Activated naive CD4-positive, alpha-beta T cell treated with anti-CD3 and anti-CD28 coated beads, Interleukin-2, amount 50 U/mL, for 72 hours (primary cell): ENCODE results near the gene HERC4. TPM values are rescaled to one million over a fixed set of nuclear protein-coding genes. Genes with fewer than 3 reads are reported as not detected.

Source experiments
- ATAC-seq, 2 donors: fragments of 150-1000 bp; cut with Tn5 transposase; 2 replicates each; pipeline ENCODE4 v1.10.0; 2021; ENCODE audit warnings: mild to moderate bottlenecking in 2 of 2, moderate library complexity in 2 of 2
- DNase-seq, 2 donors: peaks; one replicate each; pipeline ENCODE4 v3.0.0; 2021 to 2022; ENCODE audit warnings: low spot score in 2 of 2
- H3K27ac Mint-ChIP-seq, 2 donors: one replicate each; pipeline ENCODE4 v1.8.0; 2022; ENCODE audit warnings: mild to moderate bottlenecking in 2 of 2, mixed read lengths in 2 of 2
- H3K36me3 Mint-ChIP-seq, 2 donors: one replicate each; pipeline ENCODE4 v1.8.0; 2022; ENCODE audit warnings: mixed read lengths in 2 of 2
- H3K9me3 Mint-ChIP-seq, 2 donors: one replicate each; pipeline ENCODE4 v1.8.0; 2022; ENCODE audit warnings: mixed read lengths in 2 of 2
- total RNA-seq, 2 donors: library from RNA; stranded (reverse); gene quantifications; one replicate each; pipeline ENCODE4 v1.2.3, GENCODE V29; 2022

The HERC4 gene
- 10 to 100 TPM; 55.8 to 79.4 TPM for total RNA-seq

GRCh38 chr10:68074775-68075549 is at the start of gene HERC4:
Gene HERC4, minus strand, starts transcription at chr10:68075283. Its CDS starts 2,175 bp downstream, at chr10:68073108.
- H3K36me3 Mint-ChIP-seq = peaks cover 20 to 33% of the 10 kb centered on the region in 2 donors
- ATAC-seq = peak; percentile 90 to 92
- peak within 1 kb of the TSS; percentile 95 to 98 for H3K27ac Mint-ChIP-seq
- DNase-seq = peak; percentile 82 to 89
- no peaks in the 10 kb centered on the region for H3K9me3 Mint-ChIP-seq

GRCh38 chr10:68124718-68125117 is 49.6 kb upstream of the HERC4 start:
- no peak overlapping the region for H3K27ac Mint-ChIP-seq
- ATAC-seq (no peak), DNase-seq (no peak)

GRCh38 chr10:68121852-68122251 is 46.8 kb upstream of the HERC4 start:
- H3K9me3 Mint-ChIP-seq = no peaks in the 10 kb centered on the region
- no peak for DNase-seq
- H3K27ac Mint-ChIP-seq = no peak overlapping the region
- no peaks in the 10 kb centered on the region for H3K36me3 Mint-ChIP-seq
- no peak for ATAC-seq

More at GRCh38 chr10:68124718-68125117, 49.6 kb upstream of the HERC4 start:
- no peaks in the 10 kb centered on the region for H3K9me3 Mint-ChIP-seq
- H3K36me3 Mint-ChIP-seq = no peaks in the 10 kb centered on the region

GRCh38 chr10:68121020-68121743 is 46.1 kb upstream of the HERC4 start:
- ATAC-seq = no peak
- DNase-seq = no peak
- Mint-ChIP-seq H3K9me3 (no peaks in the 10 kb centered on the region), H3K27ac (no peak overlapping the region), H3K36me3 (no peaks in the 10 kb centered on the region)

GRCh38 chr10:68118657-68119056 is 43.6 kb upstream of the HERC4 start:
- Mint-ChIP-seq H3K9me3 (no peaks in the 10 kb centered on the region), H3K36me3 (no peaks in the 10 kb centered on the region), H3K27ac (no peak overlapping the region)
- DNase-seq = no peak
- no peak for ATAC-seq

- DNase-seq (no peak), ATAC-seq (no peak)
- Mint-ChIP-seq H3K27ac (no peak overlapping the region), H3K9me3 (no peaks in the 10 kb centered on the region), H3K36me3 (no peaks in the 10 kb centered on the region)
These were observed 37.8 kb upstream of the HERC4 start for GRCh38 chr10:68112837-68113236.

- DNase-seq = no peak
- Mint-ChIP-seq H3K36me3 (no peaks in the 10 kb centered on the region), H3K27ac (peak overlapping the region in 1 of 2 donors; percentile 36), H3K9me3 (no peaks in the 10 kb centered on the region)
- ATAC-seq = no peak
These were observed 36.5 kb upstream of the HERC4 start for GRCh38 chr10:68111584-68111983.

- H3K36me3 Mint-ChIP-seq = no peaks in the 10 kb centered on the region
- no peak overlapping the region for H3K27ac Mint-ChIP-seq
- ATAC-seq (no peak), DNase-seq (no peak)
- H3K9me3 Mint-ChIP-seq = no peaks in the 10 kb centered on the region
These were observed 34.9 kb upstream of the HERC4 start for GRCh38 chr10:68110027-68110426.

GRCh38 chr10:68109331-68109730 is 34.2 kb upstream of the HERC4 start, which contains the start of gene MYPN:
Gene MYPN, plus strand, starts transcription at chr10:68109488. Its CDS starts 11,951 bp downstream, at chr10:68121439.
- no peaks in the 10 kb centered on the region for H3K36me3 Mint-ChIP-seq
- DNase-seq (no peak), ATAC-seq (no peak)
- no peak within 1 kb of the TSS for H3K27ac Mint-ChIP-seq
- no peaks in the 10 kb centered on the region for H3K9me3 Mint-ChIP-seq

GRCh38 chr10:68108653-68109052 is 33.6 kb upstream of the HERC4 start:
- ATAC-seq (no peak), DNase-seq (no peak)
- H3K9me3 Mint-ChIP-seq = no peaks in the 10 kb centered on the region
- H3K36me3 Mint-ChIP-seq = no peaks in the 10 kb centered on the region
- no peak overlapping the region for H3K27ac Mint-ChIP-seq

GRCh38 chr10:68108051-68108450 is 33.0 kb upstream of the HERC4 start:
- no peak overlapping the region for H3K27ac Mint-ChIP-seq
- H3K9me3 Mint-ChIP-seq = no peaks in the 10 kb centered on the region
- ATAC-seq (no peak), DNase-seq (no peak)
- H3K36me3 Mint-ChIP-seq = no peaks in the 10 kb centered on the region

GRCh38 chr10:68107651-68108050 is 32.6 kb upstream of the HERC4 start:
- ATAC-seq (no peak), DNase-seq (no peak)
- Mint-ChIP-seq H3K27ac (no peak overlapping the region), H3K9me3 (no peaks in the 10 kb centered on the region), H3K36me3 (no peaks in the 10 kb centered on the region)

GRCh38 chr10:68106656-68107055 is 31.6 kb upstream of the HERC4 start:
- no peak for DNase-seq
- H3K9me3 Mint-ChIP-seq = no peaks in the 10 kb centered on the region
- no peak for ATAC-seq
- no peak overlapping the region for H3K27ac Mint-ChIP-seq
- H3K36me3 Mint-ChIP-seq = no peaks in the 10 kb centered on the region

- Mint-ChIP-seq H3K36me3 (no peaks in the 10 kb centered on the region), H3K9me3 (no peaks in the 10 kb centered on the region), H3K27ac (no peak overlapping the region)
- DNase-seq (no peak), ATAC-seq (no peak)
These were observed 30.7 kb upstream of the HERC4 start for GRCh38 chr10:68105820-68106219.

GRCh38 chr10:68103901-68104300 is 28.8 kb upstream of the HERC4 start:
- H3K9me3 Mint-ChIP-seq = no peaks in the 10 kb centered on the region
- no peak for ATAC-seq
- DNase-seq = no peak
- no peak overlapping the region for H3K27ac Mint-ChIP-seq
- H3K36me3 Mint-ChIP-seq = no peaks in the 10 kb centered on the region

GRCh38 chr10:68103261-68103878 is 28.3 kb upstream of the HERC4 start:
- Mint-ChIP-seq H3K27ac (no peak overlapping the region), H3K36me3 (no peaks in the 10 kb centered on the region), H3K9me3 (no peaks in the 10 kb centered on the region)
- ATAC-seq = no peak
- DNase-seq = no peak

GRCh38 chr10:68101066-68101465 is 26.0 kb upstream of the HERC4 start:
- Mint-ChIP-seq H3K9me3 (no peaks in the 10 kb centered on the region), H3K27ac (no peak overlapping the region)

More at GRCh38 chr10:68101066-68101465, 26.0 kb upstream of the HERC4 start:
- no peaks in the 10 kb centered on the region for H3K36me3 Mint-ChIP-seq
- no peak for DNase-seq
- no peak for ATAC-seq
